Stomach (tissue), 4 donors: ENCODE results near the gene PTPRK.

Experiments used
- EP300 ChIP-seq: sonication (generic); formaldehyde crosslinking; IDR thresholded peaks from one replicate; pipeline ENCODE4 v1.6.1; 2017; ENCODE audit warnings: antibody characterized with exemption
- POLR2A ChIP-seq, 4 donors: fragments of 450-650 bp; IDR thresholded peaks; one replicate each; pipeline ENCODE4 v1.6.1; 2016; ENCODE audit warnings: antibody characterized with exemption in 4 of 4, control low read depth in 2 of 4, mild to moderate bottlenecking in 1 of 4, moderate library complexity in 1 of 4
- TF ChIP-seq, protein P1 (sequence below), 7 experiments: fragments of 450-650 bp in 4 of 7; fragments of 200-600 bp in 3 of 7; sonication (generic) in 3 of 7; IDR thresholded peaks; one replicate each; pipeline ENCODE4 v1.5.1; 2016 to 2019; ENCODE audit warnings: antibody characterized with exemption in 7 of 7, control low read depth in 2 of 7, mild to moderate bottlenecking in 1 of 7

DNA sequence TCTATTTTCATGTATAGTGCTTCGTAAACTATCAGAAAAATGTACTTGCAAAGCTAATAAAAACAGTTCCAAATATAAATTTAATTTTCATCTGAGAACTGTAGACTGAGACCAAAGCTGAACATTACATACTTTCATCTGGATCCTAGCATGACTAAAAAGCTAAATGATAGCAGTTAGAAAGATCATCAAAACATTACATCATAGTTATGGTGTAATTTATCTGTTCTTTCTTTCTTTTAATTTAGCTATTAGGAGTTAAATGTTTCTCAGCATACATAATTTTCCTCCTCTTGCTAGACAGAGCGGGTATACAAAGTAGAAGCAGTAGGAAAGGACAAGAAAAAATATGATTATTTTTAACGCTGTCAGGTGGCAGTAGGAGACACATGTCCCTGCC is 455.3 kb downstream of the PTPRK start:
- TF ChIP-seq POLR2A (IDR thresholded peaks at IDR 0.05) (no peak), EP300 (no peak)
- TF ChIP-seq, protein P1, sequence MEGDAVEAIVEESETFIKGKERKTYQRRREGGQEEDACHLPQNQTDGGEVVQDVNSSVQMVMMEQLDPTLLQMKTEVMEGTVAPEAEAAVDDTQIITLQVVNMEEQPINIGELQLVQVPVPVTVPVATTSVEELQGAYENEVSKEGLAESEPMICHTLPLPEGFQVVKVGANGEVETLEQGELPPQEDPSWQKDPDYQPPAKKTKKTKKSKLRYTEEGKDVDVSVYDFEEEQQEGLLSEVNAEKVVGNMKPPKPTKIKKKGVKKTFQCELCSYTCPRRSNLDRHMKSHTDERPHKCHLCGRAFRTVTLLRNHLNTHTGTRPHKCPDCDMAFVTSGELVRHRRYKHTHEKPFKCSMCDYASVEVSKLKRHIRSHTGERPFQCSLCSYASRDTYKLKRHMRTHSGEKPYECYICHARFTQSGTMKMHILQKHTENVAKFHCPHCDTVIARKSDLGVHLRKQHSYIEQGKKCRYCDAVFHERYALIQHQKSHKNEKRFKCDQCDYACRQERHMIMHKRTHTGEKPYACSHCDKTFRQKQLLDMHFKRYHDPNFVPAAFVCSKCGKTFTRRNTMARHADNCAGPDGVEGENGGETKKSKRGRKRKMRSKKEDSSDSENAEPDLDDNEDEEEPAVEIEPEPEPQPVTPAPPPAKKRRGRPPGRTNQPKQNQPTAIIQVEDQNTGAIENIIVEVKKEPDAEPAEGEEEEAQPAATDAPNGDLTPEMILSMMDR (IDR thresholded peaks at IDR 0.05): no peak
